ENCODE measurements around the gene HAPLN2. TPM values are rescaled to one million over a fixed set of nuclear protein-coding genes. Genes with fewer than 3 reads are reported as not detected.

HAPLN2 gene
- total and polyA plus RNA-seq, 2 of the 4 experiments (the other 2 are of a cell fraction): not detected

DNA sequence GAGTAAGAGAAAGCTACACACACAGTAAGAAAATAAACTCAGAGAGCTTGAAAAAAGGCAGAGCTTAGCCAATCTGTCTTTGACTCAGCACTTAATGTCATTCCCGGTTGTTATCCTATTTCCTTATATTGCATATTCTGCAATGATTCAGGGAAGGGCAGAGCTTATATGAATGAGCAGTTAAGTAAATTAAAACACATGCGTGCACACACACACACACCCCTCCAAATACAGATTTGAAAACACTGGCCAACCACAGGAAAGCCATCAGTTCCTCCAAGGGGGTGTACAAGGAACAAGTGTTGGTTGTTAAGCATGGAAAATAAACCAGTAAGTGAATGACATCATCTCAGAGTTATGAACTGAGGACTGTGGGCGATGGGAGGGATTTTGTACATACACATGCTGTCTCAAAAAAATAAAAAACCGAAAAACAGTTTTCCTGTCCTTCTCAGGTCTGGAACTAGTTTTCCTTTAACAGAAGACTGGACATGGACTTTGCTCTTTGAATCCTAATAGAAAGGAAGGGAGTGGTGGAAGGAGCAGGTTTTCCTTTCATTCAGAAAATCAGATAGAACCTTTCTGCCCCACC, 47.9 kb upstream of the HAPLN2 start:
- BruUV-seq (replicated peaks): no TSS peak
- Histone ChIP-seq H2AK5ac (ENCODE audit: low read depth, low read length) (0 out of 2 replicates have a peak overlapping the region, but pooled peaks have one; percentile 54), H3K27me3 (ENCODE audit: control insufficient read depth, insufficient read depth, low read length) (peaks cover 11% of the 10 kb centered on the region), H4K91ac (ENCODE audit: insufficient read depth, low read depth, low read length) (peak overlapping the region; percentile 51), H3K79me1 (ENCODE audit: low read depth in 1 of 2, low read length in 2 of 2) (peaks cover 8 to 29% of the 10 kb centered on the region in 2 experiments), H2AFZ (replicated peaks; ENCODE audit: low read length, poor library complexity) (peak overlapping the region; percentile 94), H3K9ac (ENCODE audit: low read depth, low read length) (peak overlapping the region; percentile 61; the same call in 1 of the 2 replicates), H2BK15ac (ENCODE audit: low read depth, low read length) (peak overlapping the region; percentile 31; the same call in 2 of the 3 replicates), H4K20me1 (ENCODE audit: insufficient read depth, low read length) (no peaks in the 10 kb centered on the region; the same call in 1 of the 2 replicates), H3K27ac (ENCODE audit: insufficient read depth, low read length) (peak overlapping the region; percentile 66), H3K23ac (ENCODE audit: low read depth, low read length) (peak overlapping the region; percentile 57; the same call in 1 of the 2 replicates), H2AK9ac (replicated peaks; ENCODE audit: low read depth, low read length, poor library complexity) (peak overlapping the region; percentile 96), H3K9me3 (ENCODE audit: control insufficient read depth, insufficient read depth, low read length) (no peaks in the 10 kb centered on the region), H2BK5ac (ENCODE audit: low read depth, low read length, poor library complexity, severe bottlenecking) (peak overlapping the region; percentile 82), H4K5ac (ENCODE audit: low read depth, low read length) (peak overlapping the region; percentile 32; the same call in 1 of the 2 replicates), H3K4me3 (ENCODE audit: insufficient read depth, low read depth, low read length) (peak overlapping the region; percentile 73; the same call in 1 of the 2 replicates), H3K4me2 (ENCODE audit: low read depth, low read length) (peak overlapping the region; percentile 98), H3K4me1 (ENCODE audit: control insufficient read depth, insufficient read depth, low read length) (peaks cover 7% of the 10 kb centered on the region), H4K8ac (ENCODE audit: low read depth in 2 of 2, low read length in 2 of 2) (peak overlapping the region; percentile 14 to 41; a peak in 1 of 4 replicates), H2BK20ac (ENCODE audit: low read depth, low read length) (no peak overlapping the region), H3K56ac (ENCODE audit: extremely low read depth, insufficient read depth, low read length) (peak overlapping the region; percentile 41), H2BK120ac (ENCODE audit: low read depth, low read length) (peak overlapping the region; percentile 50; the same call in 1 of the 2 replicates), H3K9me1 (ENCODE audit: insufficient read depth, low read length) (peaks cover 15% of the 10 kb centered on the region), H3K14ac (replicated peaks; ENCODE audit: low read depth, low read length) (peak overlapping the region; percentile 84; the same call in 1 of the 2 replicates), H3K36me3 (ENCODE audit: control insufficient read depth, insufficient read depth, low read length) (no peaks in the 10 kb centered on the region), H3K18ac (ENCODE audit: low read depth, low read length) (peak overlapping the region; percentile 78), H3K4ac (ENCODE audit: low read depth, low read length) (peak overlapping the region; percentile 66)
- in situ Hi-C loops (cut with MboI; ENCODE audit: low sequenced_read_pairs): no loop called here
- dilution Hi-C loops (cut with HindIII; ENCODE audit: low sequenced_read_pairs, unreplicated experiment): no loop called here
- ChIA-PET CTCF (interaction anchor here (0.6 to 1.4 kb wide), 3 partner anchors 91 to 186 kb away, joined by 3 to 4 read pairs (median 4); no protein-coding TSS in a partner anchor), POLR2A (ENCODE audit: unreplicated experiment) (interaction anchor here (0.6 to 0.7 kb wide), 3 partner anchors 18 to 70 kb away, joined by 3 to 4 read pairs (median 3); partner anchors contain the start of gene MEF2D)
- TF ChIP-seq CEBPB (IDR thresholded peaks at IDR 0.05; ENCODE audit: low read depth, low read length): peak; percentile 92
- TF ChIP-seq SMC3 (IDR thresholded peaks at IDR 0.05; ENCODE audit: low read depth, low read length): peak; percentile 23; the same call in 1 of the 2 replicates
- TF ChIP-seq, protein P1, sequence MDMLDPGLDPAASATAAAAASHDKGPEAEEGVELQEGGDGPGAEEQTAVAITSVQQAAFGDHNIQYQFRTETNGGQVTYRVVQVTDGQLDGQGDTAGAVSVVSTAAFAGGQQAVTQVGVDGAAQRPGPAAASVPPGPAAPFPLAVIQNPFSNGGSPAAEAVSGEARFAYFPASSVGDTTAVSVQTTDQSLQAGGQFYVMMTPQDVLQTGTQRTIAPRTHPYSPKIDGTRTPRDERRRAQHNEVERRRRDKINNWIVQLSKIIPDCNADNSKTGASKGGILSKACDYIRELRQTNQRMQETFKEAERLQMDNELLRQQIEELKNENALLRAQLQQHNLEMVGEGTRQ (IDR thresholded peaks at IDR 0.05; ENCODE audit: low read depth, low read length): no peak
- TF ChIP-seq, protein P2, sequence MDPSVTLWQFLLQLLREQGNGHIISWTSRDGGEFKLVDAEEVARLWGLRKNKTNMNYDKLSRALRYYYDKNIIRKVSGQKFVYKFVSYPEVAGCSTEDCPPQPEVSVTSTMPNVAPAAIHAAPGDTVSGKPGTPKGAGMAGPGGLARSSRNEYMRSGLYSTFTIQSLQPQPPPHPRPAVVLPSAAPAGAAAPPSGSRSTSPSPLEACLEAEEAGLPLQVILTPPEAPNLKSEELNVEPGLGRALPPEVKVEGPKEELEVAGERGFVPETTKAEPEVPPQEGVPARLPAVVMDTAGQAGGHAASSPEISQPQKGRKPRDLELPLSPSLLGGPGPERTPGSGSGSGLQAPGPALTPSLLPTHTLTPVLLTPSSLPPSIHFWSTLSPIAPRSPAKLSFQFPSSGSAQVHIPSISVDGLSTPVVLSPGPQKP (IDR thresholded peaks at IDR 0.05; ENCODE audit: borderline replicate concordance, low read depth, low read length): no peak
- TF ChIP-seq NFE2L2 (IDR thresholded peaks at IDR 0.05; ENCODE audit: low read depth, low read length): peak; percentile 89
- TF ChIP-seq FOS (IDR thresholded peaks at IDR 0.05; ENCODE audit: low read depth, low read length): peak; percentile 40; the same call in 1 of the 2 replicates
- no peak for TF ChIP-seq RCOR1 (IDR thresholded peaks at IDR 0.05; ENCODE audit: insufficient replicate concordance, low read length)
- TF ChIP-seq RAD21 (IDR thresholded peaks at IDR 0.05; ENCODE audit: low read length): no peak
- TF ChIP-seq MAFK (IDR thresholded peaks at IDR 0.05; ENCODE audit: low read depth, low read length): peak; percentile 87
- TF ChIP-seq BHLHE40 (IDR thresholded peaks at IDR 0.05; ENCODE audit: low read depth, low read length): no peak
- TF ChIP-seq MXI1 (IDR thresholded peaks at IDR 0.05; ENCODE audit: borderline replicate concordance, low read depth, low read length): peak; percentile 74; the same call in 1 of the 2 replicates
- TF ChIP-seq POLR2A (IDR thresholded peaks at IDR 0.05; ENCODE audit: low read depth, low read length): 0 out of 2 replicates have a peak, but pooled peaks have one; percentile 25
- TF ChIP-seq MAZ (IDR thresholded peaks at IDR 0.05; ENCODE audit: borderline replicate concordance, low read depth, low read length): peak; percentile 45; the same call in 1 of the 2 replicates
- DNase-seq (peak; percentile 96), ATAC-seq (ENCODE audit: low read depth) (peak; percentile 89)
- no CpG with 5 or more reads among the region's 4 CpGs for WGBS, 2 experiments (ENCODE audit: extremely low coverage in 2 of 2, insufficient read length in 1 of 2)
- intact Hi-C loops (cut with micrococcal nuclease): loop anchor here (1.0 to 2.0 kb wide), 4 partner anchors 73 to 115 kb away; no protein-coding TSS in a partner anchor

Data from IMR-90 (cell line).